ENCODE measurements around the gene EYA2. TPM values are rescaled to one million over a fixed set of nuclear protein-coding genes. Genes with fewer than 3 reads are reported as not detected.
"Not testable (repeated sequence)": the region's sequence is repeated elsewhere in the genome, so short reads cannot be mapped to it uniquely, and the experiment has no call there.

Gene EYA2
- total and polyA plus RNA-seq, 12 donors = 0.54 to 2.2 (median 1.4) TPM

- no peak overlapping the region for H3K4me3 ChIP-seq
- H3K4me1 ChIP-seq (replicated peaks in 1 of 2) = no peaks in the 10 kb centered on the region
- intact Hi-C loops (cut with DNase I) = no loop called here
- H3K9me3 ChIP-seq (replicated peaks in 1 of 3) = no peaks in the 10 kb centered on the region
- H3K36me3 ChIP-seq (replicated peaks in 1 of 2) = no peaks in the 10 kb centered on the region
- WGBS, 4 donors = 61 to 69% (median 64%) methylated on average over 13 of the region's 13 CpGs
- H3K27ac ChIP-seq = no peak overlapping the region
- no peak for DNase-seq
- peaks cover 6% of the 10 kb centered on the region for H3K27me3 ChIP-seq
- TF ChIP-seq POLR2A (IDR thresholded peaks at IDR 0.05) = no peak
- no peak for TF ChIP-seq CTCF (IDR thresholded peaks at IDR 0.05)
Observed at GRCh38 chr20:46872328-46873211, 22.1 kb upstream of the EYA2 start.

DNA sequence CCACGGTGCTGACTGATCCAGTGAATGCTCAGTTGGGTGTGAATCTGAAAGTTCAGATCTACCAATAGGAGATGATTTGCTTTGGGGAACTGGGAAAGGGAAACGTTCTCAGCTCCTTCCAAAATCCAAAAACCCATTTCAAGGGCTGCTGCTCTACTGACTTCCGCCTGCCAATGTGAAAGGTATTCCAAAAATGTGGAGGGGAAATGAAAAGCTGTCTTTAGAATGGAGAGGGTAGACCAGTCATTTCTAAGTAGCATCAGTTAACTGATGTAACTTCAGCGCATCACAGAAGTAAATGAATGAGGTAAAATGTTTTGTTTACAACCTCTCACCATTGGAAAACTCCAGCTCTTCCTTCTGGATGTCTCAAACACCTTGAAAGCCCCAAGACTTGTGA is 19.6 kb upstream of the EYA2 start:
- H3K27me3 ChIP-seq = peaks cover 6% of the 10 kb centered on the region
- no peaks in the 10 kb centered on the region for H3K36me3 ChIP-seq (replicated peaks in 1 of 2)
- no peak overlapping the region for H3K27ac ChIP-seq
- 59 to 76% (median 65%) methylated on average over 4 of the region's 4 CpGs for WGBS, 4 donors
- intact Hi-C loops (cut with DNase I) = no loop called here
- no peaks in the 10 kb centered on the region for H3K9me3 ChIP-seq (replicated peaks in 1 of 3)
- no peaks in the 10 kb centered on the region for H3K4me1 ChIP-seq (replicated peaks in 1 of 2)
- no peak overlapping the region for H3K4me3 ChIP-seq
- TF ChIP-seq CTCF (IDR thresholded peaks at IDR 0.05) (no peak), POLR2A (IDR thresholded peaks at IDR 0.05) (no peak)
- no peak for DNase-seq

GRCh38 chr20:46879386-46879785 is 15.3 kb upstream of the EYA2 start:
- no peak for DNase-seq
- intact Hi-C loops (cut with DNase I) = no loop called here
- TF ChIP-seq CTCF (IDR thresholded peaks at IDR 0.05) = no peak
- no peak for TF ChIP-seq POLR2A (IDR thresholded peaks at IDR 0.05)
- no peaks in the 10 kb centered on the region for H3K9me3 ChIP-seq (replicated peaks in 1 of 3)
- no peaks in the 10 kb centered on the region for H3K4me1 ChIP-seq (replicated peaks in 1 of 2)
- H3K27ac ChIP-seq = no peak overlapping the region
- H3K4me3 ChIP-seq = no peak overlapping the region
- no peaks in the 10 kb centered on the region for H3K36me3 ChIP-seq (replicated peaks in 1 of 2)
- no peaks in the 10 kb centered on the region for H3K27me3 ChIP-seq
- 76 to 92% (median 83%) methylated on average over 5 of the region's 5 CpGs for WGBS, 4 donors

- H3K4me1 ChIP-seq (replicated peaks in 1 of 2); H3K27me3 ChIP-seq; H3K4me3 ChIP-seq; H3K27ac ChIP-seq; intact Hi-C loops (cut with DNase I); DNase-seq; H3K36me3 ChIP-seq (replicated peaks in 1 of 2); H3K9me3 ChIP-seq (replicated peaks in 1 of 3): not testable (repeated sequence)
- WGBS, 4 donors = 71 to 88% (median 82%) methylated on average over 5 of the region's 5 CpGs
Observed at GRCh38 chr20:46879963-46880362, 14.7 kb upstream of the EYA2 start.

GRCh38 chr20:46883892-46884291 is 10.8 kb upstream of the EYA2 start:
- Histone ChIP-seq H3K9me3 (replicated peaks in 1 of 3) (no peaks in the 10 kb centered on the region), H3K27ac (no peak overlapping the region), H3K36me3 (replicated peaks in 1 of 2) (no peaks in the 10 kb centered on the region), H3K4me3 (no peak overlapping the region), H3K4me1 (replicated peaks in 1 of 2) (no peaks in the 10 kb centered on the region), H3K27me3 (no peaks in the 10 kb centered on the region)
- 54 to 60% (median 57%) methylated on average over 6 of the region's 6 CpGs for WGBS, 4 donors
- no peak for TF ChIP-seq CTCF (IDR thresholded peaks at IDR 0.05)
- no peak for TF ChIP-seq POLR2A (IDR thresholded peaks at IDR 0.05)
- no peak for DNase-seq
- intact Hi-C loops (cut with DNase I) = no loop called here

All from adrenal gland (tissue), 12 donors.